Sigmoid colon (tissue), 7 donors: ENCODE data around the gene DDX17. TPM values are rescaled to one million over a fixed set of nuclear protein-coding genes. Genes with fewer than 3 reads are reported as not detected.

Source experiments
- DNase-seq: peaks from one replicate; pipeline ENCODE4 v3.0.0-alpha.2; 2019
- H3K27ac ChIP-seq, 4 donors: fragments of 200-600 bp; sonication (generic); one replicate each; pipeline ENCODE4 v1.5.1; 2016 to 2019; ENCODE audit warnings: mild to moderate bottlenecking in 1 of 4
- H3K27me3 ChIP-seq, 3 donors: fragments of 200-600 bp; sonication (generic); one replicate each; pipeline ENCODE4 v1.5.1; 2019; ENCODE audit warnings: mild to moderate bottlenecking in 1 of 3
- H3K36me3 ChIP-seq, 4 donors: fragments of 200-600 bp; sonication (generic); one replicate each; pipeline ENCODE4 v1.5.1; 2016 to 2019
- H3K4me1 ChIP-seq, 4 donors: fragments of 200-600 bp; sonication (generic); one replicate each; pipeline ENCODE4 v1.5.1; 2017 to 2019
- H3K4me3 ChIP-seq, 4 donors: fragments of 200-600 bp; sonication (generic); one replicate each; pipeline ENCODE4 v1.5.1; 2017 to 2019; ENCODE audit warnings: mild to moderate bottlenecking in 2 of 4, moderate library complexity in 1 of 4
- H3K9me3 ChIP-seq, 4 donors: fragments of 200-600 bp in 3 of 4; sonication (generic) in 3 of 4; one replicate each; pipeline versions ENCODE4 v1.5.1 to v1.6.1; 2013 to 2019
- EP300 ChIP-seq, 4 donors: sonication (generic); formaldehyde crosslinking; IDR thresholded peaks; one replicate each; pipeline ENCODE4 v1.6.1; 2017; ENCODE audit warnings: antibody characterized with exemption in 4 of 4
- POLR2A ChIP-seq, 2 donors: fragments of 450-650 bp; IDR thresholded peaks; one replicate each; pipeline ENCODE4 v1.6.1; 2016; ENCODE audit warnings: antibody characterized with exemption in 2 of 2, mild to moderate bottlenecking in 2 of 2, moderate library complexity in 2 of 2
- POLR2AphosphoS5 ChIP-seq, 4 donors: sonication (generic); formaldehyde crosslinking; IDR thresholded peaks; one replicate each; pipeline ENCODE4 v1.6.1; 2017; ENCODE audit warnings: antibody characterized with exemption in 4 of 4
- WGBS, 2 donors: extraction: QIAGEN DNeasy Blood & Tissue Kit; methylation state at CpG; one replicate each; pipeline ENCODE4 v1.1.7; 2013; 5-methylcytosine and 5-hydroxymethylcytosine counted together
- intact Hi-C: fragments of 100-400 bp; cut with DNase I; formaldehyde crosslinking; loops from one replicate; pipeline ENCODE4 v1.15.1; 2023
- polyA plus RNA-seq, 3 donors: library from polyadenylated mRNA; stranded (reverse); fragments of 200-250 nt; gene quantifications; one replicate each; pipeline ENCODE4 v1.2.3, GENCODE V29; 2013
- total RNA-seq, 4 donors: library from RNA; depleted of rRNA; stranded (reverse); fragments of >200 nt; gene quantifications; one replicate each; pipeline ENCODE4 v1.1.0, GENCODE V29; 2016
- TF ChIP-seq, protein P1 (sequence below), 4 experiments: fragments of 450-650 bp in 3 of 4; fragments of 200-600 bp in 1 of 4; IDR thresholded peaks; one replicate each; pipeline ENCODE4 v1.5.1; 2016 to 2019; ENCODE audit warnings: antibody characterized with exemption in 4 of 4, mild to moderate bottlenecking in 3 of 4, moderate library complexity in 2 of 4
- donor health status: healthy with polysubstance abuse.
- donor health status: Bipolar disorder and iron deficiency.
- donor health status: healthy.

Gene DDX17
- total and polyA plus RNA-seq, 7 donors: 54.7 to 630 (median 504) TPM

DNA sequence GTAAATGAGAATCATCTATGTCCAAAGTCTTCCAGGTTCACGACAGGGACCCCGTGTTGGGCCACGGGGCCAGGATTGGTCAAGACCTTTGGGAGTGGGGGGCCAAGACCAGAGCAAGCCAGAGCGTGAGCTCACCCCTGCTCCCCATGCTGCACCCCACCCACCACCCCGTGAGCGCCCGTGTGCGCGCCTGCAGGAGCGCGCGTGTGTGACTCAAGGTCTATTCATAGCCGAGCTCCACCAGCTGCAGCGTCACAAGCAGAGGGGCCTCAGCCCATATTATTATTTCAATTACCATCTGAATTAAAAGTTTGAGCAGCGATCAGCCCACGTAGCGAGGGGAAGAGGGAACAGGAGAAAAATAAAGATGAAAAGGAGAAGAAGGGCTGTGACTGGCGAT lies 56.3 kb downstream of the DDX17 start:
- 74 to 75% methylated on average over 18 of the region's 18 CpGs for WGBS, 2 donors
- Histone ChIP-seq H3K9me3 (no peaks in the 10 kb centered on the region), H3K36me3 (no peaks in the 10 kb centered on the region), H3K27me3 (peaks cover 18 to 75% (median 35%) of the 10 kb centered on the region in 3 donors), H3K4me3 (no peak overlapping the region), H3K4me1 (peaks cover 0 to 14% (median 12%) of the 10 kb centered on the region in 4 donors), H3K27ac (no peak overlapping the region)
- DNase-seq: no peak
- intact Hi-C loops: no loop called here
- TF ChIP-seq POLR2A (IDR thresholded peaks at IDR 0.05) (no peak), EP300 (IDR thresholded peaks at IDR 0.05) (no peak), POLR2AphosphoS5 (IDR thresholded peaks at IDR 0.05) (no peak)
- TF ChIP-seq, protein P1, sequence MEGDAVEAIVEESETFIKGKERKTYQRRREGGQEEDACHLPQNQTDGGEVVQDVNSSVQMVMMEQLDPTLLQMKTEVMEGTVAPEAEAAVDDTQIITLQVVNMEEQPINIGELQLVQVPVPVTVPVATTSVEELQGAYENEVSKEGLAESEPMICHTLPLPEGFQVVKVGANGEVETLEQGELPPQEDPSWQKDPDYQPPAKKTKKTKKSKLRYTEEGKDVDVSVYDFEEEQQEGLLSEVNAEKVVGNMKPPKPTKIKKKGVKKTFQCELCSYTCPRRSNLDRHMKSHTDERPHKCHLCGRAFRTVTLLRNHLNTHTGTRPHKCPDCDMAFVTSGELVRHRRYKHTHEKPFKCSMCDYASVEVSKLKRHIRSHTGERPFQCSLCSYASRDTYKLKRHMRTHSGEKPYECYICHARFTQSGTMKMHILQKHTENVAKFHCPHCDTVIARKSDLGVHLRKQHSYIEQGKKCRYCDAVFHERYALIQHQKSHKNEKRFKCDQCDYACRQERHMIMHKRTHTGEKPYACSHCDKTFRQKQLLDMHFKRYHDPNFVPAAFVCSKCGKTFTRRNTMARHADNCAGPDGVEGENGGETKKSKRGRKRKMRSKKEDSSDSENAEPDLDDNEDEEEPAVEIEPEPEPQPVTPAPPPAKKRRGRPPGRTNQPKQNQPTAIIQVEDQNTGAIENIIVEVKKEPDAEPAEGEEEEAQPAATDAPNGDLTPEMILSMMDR (IDR thresholded peaks at IDR 0.05): no peak

DNA sequence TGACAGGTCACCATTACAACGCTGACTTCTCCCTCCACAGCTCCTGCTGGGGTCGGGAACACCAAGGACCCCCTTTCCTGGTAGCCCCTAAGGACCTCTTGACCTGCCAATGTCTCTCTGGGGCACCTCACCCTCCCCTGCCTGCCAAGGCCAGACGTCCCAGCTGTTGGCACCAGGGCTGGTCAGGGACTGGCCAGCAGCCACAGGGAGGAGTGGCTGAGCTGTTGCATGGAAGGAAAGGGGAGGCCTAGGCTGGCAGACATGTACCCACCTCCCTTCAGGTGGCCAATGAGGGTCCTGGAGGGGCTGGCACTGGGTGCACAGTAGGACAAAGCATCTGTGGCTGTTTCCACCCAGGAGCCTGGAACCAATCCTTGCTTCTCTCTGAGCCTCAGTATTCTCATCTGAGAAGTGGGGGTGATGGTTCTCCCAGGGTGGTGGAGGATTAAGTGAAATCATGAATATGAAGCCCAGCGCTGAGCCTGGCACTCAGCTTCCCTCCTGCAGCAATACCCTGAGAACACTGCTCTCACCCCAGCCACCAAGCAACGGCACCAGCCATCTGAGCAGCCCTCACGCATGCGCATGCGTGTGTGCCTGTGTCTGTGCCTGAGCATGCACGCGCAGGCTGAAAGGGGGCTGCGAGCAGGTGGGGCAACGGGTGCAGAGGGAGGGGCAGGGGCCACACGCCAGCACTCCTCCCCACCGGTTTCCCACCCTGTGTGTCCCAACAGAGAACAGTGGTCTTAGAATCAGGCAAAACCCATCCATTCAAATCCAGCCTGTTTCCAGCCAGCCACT lies 57.0 kb downstream of the DDX17 start:
- Histone ChIP-seq H3K9me3 (no peaks in the 10 kb centered on the region), H3K4me1 (peaks cover 0 to 8% (median 7%) of the 10 kb centered on the region in 4 donors), H3K36me3 (no peaks in the 10 kb centered on the region), H3K4me3 (no peak overlapping the region), H3K27me3 (peaks cover 12 to 69% (median 29%) of the 10 kb centered on the region in 3 donors), H3K27ac (no peak overlapping the region)
- intact Hi-C loops: no loop called here
- TF ChIP-seq POLR2AphosphoS5 (IDR thresholded peaks at IDR 0.05) (no peak), EP300 (IDR thresholded peaks at IDR 0.05) (no peak), POLR2A (IDR thresholded peaks at IDR 0.05) (no peak)
- TF ChIP-seq, protein P1 (IDR thresholded peaks at IDR 0.05): no peak
- no peak for DNase-seq
- WGBS, 2 donors: 71 to 83% methylated on average over 14 of the region's 14 CpGs

DNA sequence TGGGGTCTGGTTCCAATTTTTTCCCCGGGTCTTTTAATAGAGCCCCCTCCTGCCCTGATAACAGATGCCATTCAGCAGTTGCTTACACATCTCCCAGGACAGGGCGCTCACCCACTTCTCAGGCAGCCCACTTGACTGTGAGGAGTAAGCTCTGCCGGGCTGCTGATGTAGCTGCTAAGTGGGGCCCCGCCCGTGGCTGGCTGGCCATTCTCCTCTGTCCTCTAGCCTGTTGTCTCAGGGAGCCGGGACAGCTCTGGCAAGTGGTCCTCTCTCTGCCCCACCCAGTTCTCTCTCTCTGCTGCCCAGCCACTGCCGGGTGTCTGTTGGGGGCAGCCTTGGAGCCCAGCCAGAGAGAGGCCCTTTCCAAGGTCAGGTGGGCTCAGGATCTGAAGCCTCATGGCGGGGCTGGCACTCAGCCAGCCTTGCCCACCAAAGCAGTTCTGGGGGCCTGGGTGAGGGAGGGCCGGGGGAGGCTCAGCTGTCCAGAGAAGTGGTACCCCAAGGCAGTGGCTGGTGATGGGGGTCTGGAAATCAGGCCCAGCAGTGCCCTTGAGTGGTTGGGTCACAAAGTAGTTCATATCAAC lies 60.0 kb downstream of the DDX17 start:
- no peaks in the 10 kb centered on the region for H3K4me1 ChIP-seq
- no peak for TF ChIP-seq POLR2A (IDR thresholded peaks at IDR 0.05)
- TF ChIP-seq, protein P1 (IDR thresholded peaks at IDR 0.05): no peak
- no peak for TF ChIP-seq POLR2AphosphoS5 (IDR thresholded peaks at IDR 0.05)
- TF ChIP-seq EP300 (IDR thresholded peaks at IDR 0.05): no peak
- no peak overlapping the region for H3K27ac ChIP-seq
- no peaks in the 10 kb centered on the region for H3K9me3 ChIP-seq
- H3K4me3 ChIP-seq: no peak overlapping the region
- H3K27me3 ChIP-seq: peaks cover 0 to 44% (median 6%) of the 10 kb centered on the region in 3 donors
- WGBS, 2 donors: 44 to 65% methylated on average over 9 of the region's 9 CpGs
- intact Hi-C loops: no loop called here
- no peak for DNase-seq
- no peaks in the 10 kb centered on the region for H3K36me3 ChIP-seq

DNA sequence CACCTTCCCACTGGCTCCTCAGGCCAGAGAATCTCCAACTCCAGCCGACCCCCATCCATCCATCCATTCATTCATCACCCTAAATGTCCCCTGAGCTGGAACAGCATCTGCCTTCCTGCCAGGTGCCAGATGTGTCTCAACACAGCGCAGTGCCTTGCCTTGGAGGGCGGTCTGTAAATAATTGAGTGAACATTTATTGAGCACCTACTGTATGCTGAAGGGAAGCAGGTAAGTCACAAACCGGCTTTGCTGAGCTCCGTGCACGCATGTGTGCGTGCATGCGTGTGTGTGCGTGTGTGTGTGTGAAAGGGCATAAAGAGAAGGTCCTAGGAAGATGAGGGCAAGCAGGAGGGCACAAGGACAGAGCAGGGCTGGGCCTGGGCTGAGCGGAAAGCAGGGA lies 61.3 kb downstream of the DDX17 start:
- WGBS, 2 donors: 82 to 92% methylated on average over 10 of the region's 10 CpGs
- H3K27ac ChIP-seq: no peak overlapping the region
- no peak for DNase-seq
- no peaks in the 10 kb centered on the region for H3K9me3 ChIP-seq
- H3K36me3 ChIP-seq: no peaks in the 10 kb centered on the region
- TF ChIP-seq POLR2A (IDR thresholded peaks at IDR 0.05) (no peak), EP300 (IDR thresholded peaks at IDR 0.05) (no peak), POLR2AphosphoS5 (IDR thresholded peaks at IDR 0.05) (no peak)
- TF ChIP-seq, protein P1 (IDR thresholded peaks at IDR 0.05): no peak
- H3K27me3 ChIP-seq: peaks cover 0 to 31% (median 6%) of the 10 kb centered on the region in 3 donors
- no peak overlapping the region for H3K4me3 ChIP-seq
- H3K4me1 ChIP-seq: no peaks in the 10 kb centered on the region
- intact Hi-C loops: no loop called here
